Parathyroid adenoma (tissue), 2 donors: ENCODE results near the gene MKX.
"Not testable (repeated sequence)": the region's sequence is repeated elsewhere in the genome, so short reads cannot be mapped to it uniquely, and the experiment has no call there.

Experiments
- H2AFZ ChIP-seq: fragments of 300-600 bp; sonication (generic); one replicate; pipeline ENCODE4 v1.7.0; 2017; ENCODE audit warnings: antibody characterized with exemption, mild to moderate bottlenecking
- H3K27ac ChIP-seq: fragments of 300-600 bp; sonication (generic); one replicate; pipeline ENCODE4 v1.7.0; 2017
- H3K27me3 ChIP-seq: fragments of 300-600 bp; sonication (generic); one replicate; pipeline ENCODE4 v1.7.0; 2017; ENCODE audit warnings: low read length; ENCODE audit not compliant: control insufficient read depth, insufficient read depth
- H3K36me3 ChIP-seq: fragments of 300-600 bp; sonication (generic); one replicate; pipeline ENCODE4 v1.7.0; 2017; ENCODE audit warnings: low read length; ENCODE audit not compliant: control insufficient read depth, insufficient read depth
- H3K4me1 ChIP-seq: fragments of 300-600 bp; sonication (generic); one replicate; pipeline ENCODE4 v1.7.0; 2017; ENCODE audit warnings: control low read depth
- H3K4me2 ChIP-seq: fragments of 300-600 bp; sonication (generic); one replicate; pipeline ENCODE4 v1.7.0; 2017; ENCODE audit warnings: low read length
- H3K4me3 ChIP-seq: fragments of 300-600 bp; sonication (generic); one replicate; pipeline ENCODE4 v1.7.0; 2017; ENCODE audit warnings: low read depth, low read length
- H3K79me2 ChIP-seq: fragments of 300-600 bp; sonication (generic); one replicate; pipeline ENCODE4 v1.7.0; 2017; ENCODE audit warnings: control low read depth
- H3K9ac ChIP-seq: fragments of 300-600 bp; sonication (generic); one replicate; pipeline ENCODE4 v1.7.0; 2017; ENCODE audit warnings: mild to moderate bottlenecking
- H3K9me3 ChIP-seq: fragments of 300-600 bp; sonication (generic); one replicate; pipeline ENCODE4 v1.7.0; 2017; ENCODE audit warnings: low read length; ENCODE audit not compliant: control insufficient read depth
- CTCF ChIP-seq: fragments of 300-600 bp; sonication (generic); IDR thresholded peaks from one replicate; pipeline ENCODE4 v1.7.0; 2017; ENCODE audit warnings: antibody characterized with exemption, mild to moderate bottlenecking
- donor health status: primary hyperparathyroidism.

The MKX gene

GRCh38 chr10:27685681-27686080 lies 59.9 kb downstream of the MKX start:
- Histone ChIP-seq H3K9ac (no peak overlapping the region), H3K27me3 (no peaks in the 10 kb centered on the region), H3K36me3 (no peaks in the 10 kb centered on the region), H3K79me2 (no peaks in the 10 kb centered on the region), H3K4me1 (no peaks in the 10 kb centered on the region), H3K27ac (no peak overlapping the region), H3K9me3 (no peaks in the 10 kb centered on the region), H2AFZ (no peak overlapping the region), H3K4me3 (no peak overlapping the region), H3K4me2 (no peak overlapping the region)
- no peak for TF ChIP-seq CTCF

GRCh38 chr10:27683226-27683625 lies 62.4 kb downstream of the MKX start:
- Histone ChIP-seq H3K4me1 (no peaks in the 10 kb centered on the region), H3K4me3 (no peak overlapping the region), H3K9me3 (no peaks in the 10 kb centered on the region), H3K36me3 (no peaks in the 10 kb centered on the region), H3K9ac (no peak overlapping the region), H3K27ac (no peak overlapping the region), H3K4me2 (no peak overlapping the region), H3K79me2 (no peaks in the 10 kb centered on the region), H3K27me3 (no peaks in the 10 kb centered on the region), H2AFZ (no peak overlapping the region)
- no peak for TF ChIP-seq CTCF

- not testable (repeated sequence) for H3K9ac ChIP-seq, H3K4me3 ChIP-seq, H3K4me1 ChIP-seq, H3K36me3 ChIP-seq, H3K4me2 ChIP-seq, H3K79me2 ChIP-seq, H3K27me3 ChIP-seq, H3K27ac ChIP-seq, H2AFZ ChIP-seq, H3K9me3 ChIP-seq
Measured at GRCh38 chr10:27681795-27682194, 63.8 kb downstream of the MKX start.

- Histone ChIP-seq H3K4me2 (no peak overlapping the region), H3K4me3 (no peak overlapping the region), H3K36me3 (no peaks in the 10 kb centered on the region), H3K27me3 (no peaks in the 10 kb centered on the region), H3K9me3 (no peaks in the 10 kb centered on the region), H3K4me1 (no peaks in the 10 kb centered on the region), H3K9ac (no peak overlapping the region), H3K27ac (no peak overlapping the region), H2AFZ (no peak overlapping the region), H3K79me2 (no peaks in the 10 kb centered on the region)
- TF ChIP-seq CTCF: no peak
Measured at GRCh38 chr10:27680691-27681605, 64.7 kb downstream of the MKX start.

GRCh38 chr10:27680006-27680557 lies 65.5 kb downstream of the MKX start:
- H3K79me2 ChIP-seq: no peaks in the 10 kb centered on the region
- H3K27ac ChIP-seq: no peak overlapping the region
- no peaks in the 10 kb centered on the region for H3K4me1 ChIP-seq
- H3K4me2 ChIP-seq: no peak overlapping the region
- no peak overlapping the region for H3K9ac ChIP-seq
- no peaks in the 10 kb centered on the region for H3K27me3 ChIP-seq
- no peak overlapping the region for H3K4me3 ChIP-seq
- no peak for TF ChIP-seq CTCF
- no peaks in the 10 kb centered on the region for H3K9me3 ChIP-seq
- no peak overlapping the region for H2AFZ ChIP-seq
- no peaks in the 10 kb centered on the region for H3K36me3 ChIP-seq
